ENCODE measurements around the gene ARL14EP.

DNA sequence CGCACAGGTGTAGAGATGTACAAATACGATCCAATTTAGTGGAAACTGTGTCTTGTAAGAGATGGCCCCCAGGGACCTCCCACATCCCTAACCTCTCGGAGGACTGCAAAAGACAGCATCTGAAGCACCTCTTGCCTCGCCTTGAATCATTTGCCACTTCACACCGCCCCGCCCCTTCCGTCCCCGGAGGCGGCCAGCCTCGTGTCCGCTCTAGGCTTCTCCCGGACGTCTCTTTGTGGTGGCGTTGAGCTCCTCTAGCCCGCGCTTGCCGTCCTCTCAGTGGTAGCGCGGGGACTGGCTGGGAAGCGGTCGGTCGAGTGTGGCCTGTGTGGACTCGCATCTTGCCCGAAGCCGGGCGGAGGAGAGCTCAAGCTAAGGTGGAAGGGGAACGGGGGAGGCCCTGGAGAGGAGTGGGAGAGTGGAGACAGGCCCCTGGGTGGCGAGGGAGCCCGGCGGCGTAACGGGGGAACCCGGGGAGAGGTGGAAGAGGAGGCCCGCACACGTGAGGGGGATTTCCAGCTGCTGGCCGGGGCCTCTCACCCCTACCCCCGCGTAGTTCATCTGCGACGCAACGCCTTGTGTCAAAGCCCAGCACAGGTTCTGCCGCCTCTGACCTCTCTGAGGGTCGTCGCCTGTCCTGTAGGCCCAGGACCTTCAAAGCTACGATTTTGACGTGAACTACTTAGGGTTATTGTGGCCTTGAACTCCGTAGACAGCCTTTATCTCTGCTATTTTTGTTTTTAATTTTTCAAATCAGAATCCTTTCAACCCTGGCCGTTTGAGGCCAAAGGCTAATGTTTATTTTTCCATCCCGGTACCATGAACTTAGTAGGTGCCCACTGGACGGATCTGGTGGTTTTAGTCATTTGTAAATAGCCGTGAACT is at the start of gene ARL14EP:
- TF ChIP-seq ZNF416 (CRISPR knock-in tag; IDR thresholded peaks at IDR 0.05) (no peak), CTCF (IDR thresholded peaks at IDR 0.05) (no peak), TEAD4 (CRISPR knock-in tag; IDR thresholded peaks at IDR 0.05) (no peak), ZNF512 (CRISPR knock-in tag; IDR thresholded peaks at IDR 0.05; ENCODE audit: borderline replicate concordance) (0 out of 2 replicates have a peak, but pooled peaks have one; percentile 49), CBFB (CRISPR knock-in tag; IDR thresholded peaks at IDR 0.05; ENCODE audit: low read depth) (peak; percentile 67; the same call in 1 of the 2 replicates), ELF4 (CRISPR knock-in tag; IDR thresholded peaks at IDR 0.05; ENCODE audit: low read depth) (no peak), FOXJ3 (CRISPR knock-in tag; IDR thresholded peaks at IDR 0.05; ENCODE audit: borderline replicate concordance) (no peak), AFF4 (CRISPR knock-in tag; IDR thresholded peaks at IDR 0.05; ENCODE audit: borderline replicate concordance) (no peak), ARID4B (CRISPR knock-in tag; IDR thresholded peaks at IDR 0.05; ENCODE audit: borderline replicate concordance) (peak; percentile 48; the same call in 1 of the 2 replicates)
- TF ChIP-seq, protein P1, sequence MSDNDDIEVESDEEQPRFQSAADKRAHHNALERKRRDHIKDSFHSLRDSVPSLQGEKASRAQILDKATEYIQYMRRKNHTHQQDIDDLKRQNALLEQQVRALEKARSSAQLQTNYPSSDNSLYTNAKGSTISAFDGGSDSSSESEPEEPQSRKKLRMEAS (CRISPR knock-in tag; IDR thresholded peaks at IDR 0.05): peak; percentile 93

Data from WTC11 (cell line).